Stimulated activated CD4-positive, alpha-beta T cell treated with anti-CD3 and anti-CD28 coated beads, Interleukin-4, amount 100 ng/mL, for 24 hours (primary cell): ENCODE data around the gene RBM47.
"Not testable (repeated sequence)": the region's sequence is repeated elsewhere in the genome, so short reads cannot be mapped to it uniquely, and the experiment has no call there.

Source experiments
- DNase-seq: peaks from one replicate; pipeline ENCODE4 v3.0.0-alpha.2; 2020

The RBM47 gene

DNA sequence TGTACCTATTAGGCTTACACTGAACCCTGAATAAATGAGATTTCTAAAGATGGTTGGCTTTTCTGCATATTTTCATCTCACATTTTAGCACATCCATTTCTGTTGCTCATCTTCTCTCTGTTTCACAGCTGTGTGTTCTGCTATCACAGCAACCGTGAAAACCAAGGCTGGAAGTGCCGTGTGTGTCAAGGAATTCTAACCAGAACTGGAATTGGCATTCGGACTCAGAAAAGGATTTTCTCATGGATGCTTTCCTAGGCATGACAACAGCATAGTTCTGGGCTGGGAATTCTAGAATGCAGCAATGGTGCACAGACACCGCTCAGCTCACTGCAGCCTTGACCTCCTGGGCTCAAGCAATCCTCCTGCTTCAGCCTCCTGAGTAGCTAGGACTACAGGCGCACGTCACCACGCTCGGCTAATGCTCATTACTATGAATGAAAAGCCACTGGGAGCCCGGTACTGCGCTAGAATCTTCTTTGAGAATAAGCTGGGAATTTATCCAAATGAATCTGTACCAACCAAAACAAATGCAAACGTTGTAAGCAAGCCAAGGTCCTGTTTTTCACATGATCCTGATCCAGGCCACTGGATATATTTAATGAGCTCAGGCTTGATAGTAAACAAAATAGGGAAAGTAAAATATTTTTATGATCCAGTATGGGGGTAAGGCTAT, 105.2 kb downstream of the RBM47 start:
- DNase-seq, result no peak

DNA sequence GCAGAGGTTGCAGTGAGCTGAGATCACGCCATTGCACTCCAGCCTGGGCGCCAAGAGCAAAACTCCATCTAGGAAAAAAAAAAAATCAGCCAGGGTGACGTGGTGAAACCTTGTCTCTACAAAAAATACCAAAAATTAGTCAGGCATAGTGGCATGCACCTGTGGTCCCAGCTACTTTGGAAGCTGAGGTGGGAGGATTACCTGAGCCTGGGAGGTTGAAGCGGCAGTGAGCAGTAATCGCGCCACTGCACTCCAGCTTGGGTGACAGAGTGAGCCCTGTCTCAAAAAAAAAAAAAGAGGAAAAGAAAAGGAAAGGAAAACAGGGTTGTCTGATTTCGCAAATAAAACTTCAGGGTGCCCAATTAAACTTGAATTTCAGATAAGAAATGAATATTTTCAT, 106.1 kb downstream of the RBM47 start:
- DNase-seq, result no peak

DNA sequence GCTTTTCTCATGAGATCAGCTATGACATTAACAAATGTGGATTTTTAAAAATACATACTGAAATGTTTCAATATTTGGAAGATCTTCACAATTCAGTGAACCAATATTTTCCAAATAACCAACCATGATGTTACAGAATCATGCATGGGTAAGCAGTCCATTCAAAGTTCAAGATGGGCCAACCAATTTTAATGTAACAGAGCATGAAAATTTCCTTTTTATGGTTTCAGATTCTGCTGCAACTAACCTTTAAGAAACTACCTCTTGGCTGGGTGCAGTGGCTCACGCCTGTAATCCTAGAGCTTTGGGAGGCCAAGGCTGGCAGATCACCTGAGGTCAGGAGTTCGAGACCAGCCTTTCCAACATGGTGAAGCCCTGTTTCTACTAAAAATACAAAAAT, 107.7 kb downstream of the RBM47 start:
- DNase-seq, result no peak

DNA sequence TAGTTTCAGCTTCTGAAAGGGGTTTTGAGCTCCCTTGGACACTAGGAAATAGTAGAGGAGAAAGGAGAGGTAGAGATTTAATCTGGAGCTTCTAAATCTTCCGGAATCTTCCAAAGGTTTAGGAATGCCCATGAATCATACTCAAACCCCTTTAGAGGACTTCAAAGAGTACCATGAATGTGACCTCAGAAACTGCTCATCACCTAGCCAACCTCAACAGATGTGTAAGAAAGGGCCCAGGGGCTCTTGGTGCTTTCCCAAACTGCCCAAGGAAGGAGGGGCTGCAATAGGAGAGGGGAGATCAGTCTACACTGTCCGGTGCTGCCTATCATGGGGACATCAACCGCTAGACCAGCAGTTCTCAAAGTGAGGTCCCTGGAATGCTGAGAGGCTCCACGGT, 109.1 kb downstream of the RBM47 start:
- no peak for DNase-seq

DNA sequence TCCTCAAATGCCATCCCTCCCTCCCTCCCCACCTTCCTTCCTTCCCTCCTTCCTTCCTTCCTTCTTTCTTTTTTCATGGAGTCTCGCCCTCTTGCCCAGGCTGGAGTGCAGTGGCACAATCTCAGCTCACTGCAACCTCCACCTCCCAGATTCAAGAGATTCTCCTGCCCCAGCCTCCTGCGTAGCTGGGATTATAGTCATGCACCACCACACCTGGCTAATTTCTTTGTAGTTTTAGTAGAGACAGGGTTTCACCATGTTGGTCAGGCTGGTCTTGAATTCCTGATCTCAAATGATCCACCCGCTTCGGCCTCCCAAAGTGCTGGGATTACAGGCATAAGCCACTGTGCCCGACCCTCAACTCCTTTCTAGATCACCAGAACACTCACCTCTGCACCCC, 112.6 kb downstream of the RBM47 start:
- DNase-seq, result not testable (repeated sequence)

DNA sequence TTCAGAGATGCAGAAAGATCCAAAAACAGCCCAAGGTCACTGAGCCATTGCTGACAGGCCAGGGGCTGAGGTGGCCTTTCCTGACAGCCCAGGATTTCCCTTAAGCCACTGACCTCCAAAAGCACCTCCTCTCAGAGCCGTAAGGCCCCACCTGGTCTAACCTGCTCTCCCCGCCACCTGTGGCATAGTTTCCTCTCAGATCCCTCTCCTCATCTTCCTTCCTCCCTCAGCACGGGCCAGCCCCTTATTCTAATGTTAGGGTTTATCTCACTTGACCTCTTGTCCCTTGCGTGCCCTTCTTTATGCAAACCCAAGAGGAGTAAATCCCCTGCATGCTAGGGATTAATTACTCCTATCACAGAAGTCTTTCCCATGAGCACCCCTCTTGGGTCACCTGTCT, 113.0 kb downstream of the RBM47 start:
- DNase-seq, result no peak

DNA sequence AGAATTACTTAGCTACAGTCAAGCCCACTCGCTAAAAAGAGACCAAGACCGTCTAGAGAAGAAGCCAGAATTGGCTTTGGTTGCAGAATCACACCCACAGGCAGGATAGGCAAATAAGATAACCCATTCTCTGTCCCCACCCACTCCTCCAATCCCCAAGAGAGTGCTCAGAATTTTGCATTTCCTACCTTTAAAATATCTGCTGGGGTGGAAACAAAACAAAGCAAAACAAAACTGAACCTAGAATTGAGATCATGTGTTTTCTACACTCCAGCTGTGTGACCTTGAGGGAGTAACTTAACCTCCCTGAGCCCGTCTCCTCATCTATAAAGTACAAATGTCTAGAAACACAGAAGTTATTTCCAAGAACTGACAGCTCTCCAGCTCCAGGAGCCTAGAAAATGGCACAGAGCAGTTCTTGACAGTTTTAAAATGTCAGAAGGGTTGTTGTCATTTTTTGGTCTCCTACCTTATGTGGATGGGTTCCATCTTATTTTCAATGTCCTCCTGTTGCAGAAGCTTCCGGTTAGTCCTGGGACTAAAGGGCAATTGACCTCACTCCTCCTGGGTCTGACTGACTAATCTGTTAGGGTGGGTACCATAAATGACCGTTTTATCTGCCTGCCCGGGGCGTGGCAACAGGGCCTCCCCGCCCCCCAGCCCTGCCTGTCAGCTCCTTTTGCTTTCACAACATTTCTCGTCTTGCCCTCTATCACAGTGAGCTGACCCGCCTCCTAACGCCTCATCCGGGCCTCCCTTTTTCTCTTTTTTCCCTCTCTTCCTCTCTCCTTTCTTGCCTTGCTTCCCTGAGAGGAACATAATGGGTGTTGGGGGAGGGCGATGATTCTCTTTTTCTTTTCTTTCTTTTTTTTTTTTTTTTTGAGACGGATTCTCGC, 114.0 kb downstream of the RBM47 start:
- DNase-seq, result peak; percentile 23

DNA sequence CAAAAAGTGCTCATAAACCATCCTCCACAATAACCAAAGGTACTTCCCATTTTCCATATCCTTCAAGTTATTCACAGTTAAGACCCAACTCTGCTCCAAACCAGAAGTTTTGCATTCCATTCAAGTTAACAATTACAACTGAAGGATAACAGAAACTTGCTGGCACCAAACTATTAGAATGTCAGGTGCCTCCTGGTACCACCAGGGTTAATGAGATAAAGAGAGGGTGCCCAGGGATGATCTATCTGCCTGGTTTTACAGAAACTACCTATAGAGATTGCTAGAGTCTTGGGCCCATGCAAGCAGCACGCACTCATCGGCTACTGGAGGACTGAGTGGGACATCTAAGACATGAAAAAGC, 114.6 kb downstream of the RBM47 start:
- DNase-seq, result no peak

DNA sequence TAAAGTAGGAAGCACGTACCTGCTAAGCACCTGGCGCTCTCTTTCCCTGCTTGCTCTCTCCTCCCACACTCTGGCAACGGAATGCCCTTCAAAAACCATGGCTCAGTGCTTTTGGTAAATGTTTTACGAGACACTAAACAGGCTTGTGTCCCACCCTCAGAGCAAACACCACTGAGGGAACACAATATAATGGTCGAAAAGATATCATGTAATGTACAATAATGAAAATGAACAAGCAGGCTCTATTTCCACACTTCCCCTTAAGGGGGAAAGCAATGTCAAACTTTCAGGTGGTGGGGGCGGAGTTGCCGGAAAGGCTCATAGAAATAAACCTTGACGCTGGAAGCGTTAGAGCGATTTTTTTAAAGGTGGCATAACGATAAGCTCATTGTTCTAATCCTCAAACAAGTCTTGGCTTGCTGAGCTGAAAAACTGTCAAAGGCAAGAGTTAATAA, 115.1 kb downstream of the RBM47 start:
- DNase-seq, result no peak

DNA sequence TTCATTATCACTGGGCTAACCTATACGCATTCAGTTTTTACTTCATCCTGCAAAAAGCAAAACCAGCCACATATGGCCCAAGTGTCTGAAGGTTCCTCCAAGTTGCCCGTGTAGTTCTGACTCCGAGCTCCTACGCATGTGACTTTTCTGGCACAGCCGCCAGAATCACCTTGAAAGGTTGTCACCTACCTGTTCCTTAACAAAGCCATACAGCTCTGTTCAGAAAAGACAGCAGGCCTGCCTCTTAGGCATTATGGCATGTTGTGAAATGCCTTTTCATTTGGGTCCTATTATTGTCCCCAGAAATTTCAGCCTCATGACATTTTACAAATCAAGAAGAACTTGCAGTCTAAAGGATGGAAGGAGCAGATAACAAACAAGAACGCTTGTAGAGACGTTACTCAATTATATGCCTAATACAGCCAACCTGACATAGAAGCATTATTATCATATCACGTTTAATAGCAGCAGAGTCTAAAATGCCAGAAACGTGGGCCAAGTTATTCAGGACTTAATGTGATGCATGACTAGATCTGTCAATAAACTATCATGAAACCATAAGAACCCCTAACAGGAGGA, 118.5 kb downstream of the RBM47 start:
- no peak for DNase-seq

DNA sequence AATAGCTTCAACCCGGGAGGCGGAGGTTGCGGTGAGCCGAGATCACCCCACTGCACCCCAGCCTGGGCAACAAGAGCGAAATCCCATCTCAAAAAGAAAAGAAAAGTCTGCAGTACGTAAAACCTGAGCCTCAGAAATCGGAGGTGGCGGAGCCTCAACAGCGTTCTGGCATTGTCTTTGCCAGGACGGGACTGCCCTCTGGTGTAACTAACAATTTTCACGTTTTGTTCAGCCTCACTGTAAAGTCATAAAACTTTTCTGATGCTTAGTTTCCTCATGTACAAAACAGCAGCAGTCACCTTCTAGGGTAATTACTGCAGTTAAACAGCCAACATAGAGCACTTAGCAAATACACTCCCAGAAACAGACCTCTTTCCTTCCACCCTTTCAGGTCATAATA, 121.7 kb downstream of the RBM47 start:
- no peak for DNase-seq

DNA sequence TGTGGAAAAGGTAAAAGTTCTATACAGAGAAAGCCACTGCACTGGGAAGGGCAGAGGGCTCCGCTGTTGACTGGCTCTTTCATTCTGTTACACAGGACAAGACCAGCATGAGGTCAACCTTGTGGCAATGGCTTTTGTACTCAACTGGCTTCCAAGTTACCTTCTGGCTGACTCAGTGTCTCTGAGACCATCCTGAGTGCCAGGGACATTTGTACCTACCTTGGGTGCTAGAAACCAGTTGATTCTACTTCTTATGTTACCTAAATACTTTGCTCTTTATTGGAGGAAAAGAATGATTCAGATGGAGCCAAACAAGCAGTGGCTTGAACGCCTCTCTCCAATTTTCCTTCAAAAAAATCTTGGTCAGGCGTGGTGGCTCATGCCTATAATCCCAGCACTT, 123.2 kb downstream of the RBM47 start:
- DNase-seq, result no peak

DNA sequence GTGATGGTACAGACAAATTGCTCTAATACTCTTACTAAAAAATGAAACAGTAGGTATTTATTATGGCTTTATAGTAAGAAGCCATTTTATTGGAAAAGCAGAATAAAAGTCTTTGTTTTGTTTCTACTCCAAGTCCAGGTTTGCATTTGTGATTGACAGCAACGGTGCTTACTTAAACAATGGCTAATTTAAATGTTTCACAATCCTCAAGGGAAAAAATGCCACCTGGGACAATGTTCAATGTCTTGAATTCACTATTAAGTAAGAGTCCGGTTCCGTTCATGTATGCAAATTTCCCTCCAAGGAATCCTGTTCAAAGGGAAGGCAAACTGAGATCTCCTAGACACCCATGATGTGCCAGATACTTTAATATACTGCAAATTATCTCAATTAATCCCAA, 123.6 kb downstream of the RBM47 start:
- no peak for DNase-seq

DNA sequence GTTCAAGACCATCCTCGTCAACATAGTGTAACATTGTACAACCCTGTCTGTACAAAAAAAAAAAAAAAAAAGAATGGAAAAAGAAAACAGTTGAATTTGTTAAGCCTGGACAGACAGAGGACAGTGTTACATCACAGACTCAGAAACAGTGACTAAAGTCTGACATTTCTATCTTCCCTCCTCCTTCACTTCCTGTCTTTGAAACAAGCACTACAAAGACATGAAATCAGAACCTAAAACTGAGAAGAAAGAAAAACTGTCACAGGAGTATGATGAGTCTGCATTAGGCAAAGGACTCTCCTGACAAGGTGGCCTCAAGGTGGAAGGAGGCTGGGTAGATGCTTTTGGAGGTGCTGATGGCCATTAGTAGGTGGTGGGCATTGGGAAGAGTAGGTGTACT, 126.7 kb downstream of the RBM47 start:
- DNase-seq, result no peak

DNA sequence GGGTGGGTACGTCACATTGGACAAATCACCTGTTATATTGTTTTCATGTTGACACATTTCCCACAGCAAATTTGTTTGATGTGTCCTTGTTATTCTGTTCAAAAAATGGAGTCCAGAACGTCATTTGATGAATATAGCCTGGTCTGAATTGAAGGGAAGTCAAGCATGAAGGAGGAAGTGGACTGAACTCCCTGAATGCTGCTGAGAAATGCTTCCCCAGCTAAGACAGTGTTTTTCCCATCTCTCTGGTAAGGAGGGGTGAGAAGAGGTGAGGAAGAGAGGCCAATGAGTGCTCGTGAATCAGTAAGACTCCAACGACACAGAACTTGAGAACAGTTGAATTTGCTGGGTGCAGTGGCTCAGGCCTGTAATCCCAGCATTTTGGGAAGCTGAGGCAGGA, 127.4 kb downstream of the RBM47 start:
- DNase-seq, result no peak

DNA sequence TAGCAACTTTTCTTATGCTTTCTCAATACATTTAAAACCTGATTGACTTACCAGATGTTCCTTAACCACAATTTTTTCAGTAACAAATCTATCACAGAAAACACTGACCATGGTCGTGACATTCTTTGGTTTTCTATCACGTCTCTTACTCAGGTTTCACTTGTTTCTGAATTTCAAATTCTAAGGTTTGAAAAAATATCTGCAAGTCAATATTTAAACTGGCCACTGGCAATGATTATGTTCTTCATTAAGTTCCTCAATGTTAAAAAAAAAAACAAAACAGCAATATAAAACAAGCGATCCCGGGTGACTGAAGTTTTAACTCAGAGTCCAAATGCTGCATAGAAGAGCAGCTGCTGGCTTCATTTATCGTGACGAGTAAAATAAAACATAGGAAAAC, 128.9 kb downstream of the RBM47 start:
- no peak for DNase-seq

DNA sequence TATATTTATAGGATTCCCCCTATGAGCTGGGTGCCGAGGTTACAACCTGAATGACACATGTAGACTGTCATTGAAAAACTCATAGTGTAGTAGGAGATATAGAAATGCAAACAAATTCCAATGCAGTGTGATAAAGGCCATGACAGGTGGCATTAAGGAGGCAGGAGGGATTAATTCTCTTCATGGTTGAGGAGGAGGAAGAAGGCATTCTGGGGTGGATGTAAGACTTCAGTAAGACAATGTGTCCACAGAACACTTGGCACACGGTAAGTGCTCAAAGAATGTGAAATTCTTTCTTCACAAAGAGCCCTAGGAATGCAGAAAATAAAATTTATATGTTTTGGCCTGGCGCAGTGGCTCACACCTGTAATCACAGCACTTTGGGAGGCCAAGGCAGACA, 136.5 kb downstream of the RBM47 start:
- no peak for DNase-seq

DNA sequence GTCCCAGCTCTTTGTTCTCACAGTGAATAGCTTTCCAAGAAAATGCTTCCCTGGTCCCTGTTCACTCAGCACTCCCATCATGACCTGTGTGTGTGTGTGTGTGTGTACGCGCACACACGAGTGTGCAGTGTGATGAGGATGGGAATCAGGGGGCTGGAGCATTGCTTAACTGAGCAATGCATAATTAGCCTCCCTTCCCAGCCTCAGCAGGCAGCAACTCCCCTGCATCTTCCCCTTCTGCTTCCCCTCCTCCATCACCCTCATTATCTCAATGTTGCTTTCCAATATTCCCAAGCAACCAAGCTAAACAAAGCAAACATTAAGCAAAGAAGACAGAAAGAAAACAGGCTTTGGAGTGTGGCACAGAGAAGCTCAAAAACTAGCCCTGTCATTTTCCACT, 137.0 kb downstream of the RBM47 start:
- no peak for DNase-seq

DNA sequence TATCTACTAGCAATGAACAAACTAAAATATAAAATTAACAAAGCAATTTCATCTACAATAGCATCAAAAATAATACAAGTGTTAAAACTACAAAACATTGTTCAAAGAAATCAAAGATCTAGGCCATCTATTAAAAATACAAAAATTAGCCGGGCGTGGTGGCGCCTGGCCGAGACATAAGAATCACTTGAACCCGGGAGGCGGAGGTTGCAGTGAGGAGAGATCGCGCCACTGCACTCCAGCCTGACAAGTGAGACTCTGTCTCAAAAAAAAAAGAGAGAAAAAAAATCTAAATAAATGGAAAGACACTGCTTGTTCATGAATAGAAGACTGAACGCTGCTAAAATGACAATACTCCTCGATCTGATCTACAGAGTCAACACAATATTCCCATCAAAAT, 139.2 kb downstream of the RBM47 start:
- no peak for DNase-seq

DNA sequence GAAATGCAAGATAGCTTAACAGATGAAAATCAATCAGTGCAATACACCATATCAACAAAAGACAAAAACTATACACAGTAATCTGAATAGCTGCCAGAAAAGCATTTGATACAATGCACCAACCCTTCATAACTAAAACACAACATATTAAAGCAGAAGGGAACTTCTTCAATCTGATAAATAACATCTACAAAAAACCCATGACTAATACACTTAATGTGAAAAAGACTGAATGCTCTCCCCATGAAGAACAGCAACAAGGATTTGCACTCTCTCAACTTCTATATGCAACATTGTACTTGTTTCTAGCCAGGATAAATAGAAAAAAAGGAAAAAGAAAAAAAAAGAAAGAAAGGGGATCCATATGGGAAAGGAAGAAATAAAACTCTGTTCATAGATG, 139.7 kb downstream of the RBM47 start:
- no peak for DNase-seq

DNA sequence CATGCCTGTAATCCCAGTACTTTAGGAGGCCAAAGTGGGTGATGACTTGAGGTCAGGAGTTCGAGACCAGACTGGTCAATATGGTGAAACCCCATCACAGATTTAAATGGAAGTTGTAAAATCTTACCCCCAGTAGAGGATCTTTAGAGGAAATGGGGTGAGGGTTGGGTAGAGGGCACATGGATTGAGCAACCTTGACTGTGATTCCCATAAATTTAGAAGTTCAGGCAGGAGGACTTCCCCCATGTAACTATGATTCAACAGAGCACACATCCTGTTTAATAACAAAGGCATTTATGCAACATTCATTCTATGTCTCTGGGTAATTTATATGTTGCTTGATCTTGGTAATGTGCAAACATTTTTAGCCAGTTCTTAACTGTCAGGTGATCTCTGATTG, 143.1 kb downstream of the RBM47 start:
- DNase-seq, result no peak

DNA sequence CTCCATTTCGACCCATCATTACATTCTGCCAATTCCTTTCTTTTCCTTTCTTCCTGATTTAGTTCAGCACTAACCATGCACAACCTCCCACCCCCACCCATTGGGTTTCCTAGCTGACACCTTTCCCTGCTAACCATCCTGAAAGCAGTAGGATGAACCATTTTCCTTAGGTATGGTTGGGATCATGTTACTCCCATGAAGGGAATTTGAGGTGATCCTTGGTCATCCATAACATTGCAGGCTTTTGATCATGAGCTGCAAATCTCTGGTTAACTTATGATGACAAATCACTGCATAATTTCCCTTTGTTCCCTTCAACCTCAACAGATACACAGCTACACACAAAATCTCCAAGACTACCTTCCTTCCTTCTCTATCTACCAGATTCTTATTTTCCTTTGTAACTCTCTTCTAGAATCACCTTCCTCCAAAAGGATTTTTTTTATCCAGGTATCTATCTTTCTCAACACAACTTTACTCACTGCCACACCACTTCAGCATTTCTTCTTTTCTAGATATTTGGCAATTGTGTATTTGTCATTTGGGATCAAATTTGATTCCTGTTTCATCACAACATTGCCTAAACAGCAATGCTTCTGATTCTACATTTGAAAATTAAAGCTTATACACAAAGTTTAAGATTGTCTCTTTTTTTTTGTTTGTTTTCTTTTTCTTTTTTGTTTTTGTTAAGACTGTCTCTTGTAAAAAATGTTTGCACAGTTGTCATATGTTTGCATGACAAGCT, 145.1 kb downstream of the RBM47 start:
- no peak for DNase-seq

DNA sequence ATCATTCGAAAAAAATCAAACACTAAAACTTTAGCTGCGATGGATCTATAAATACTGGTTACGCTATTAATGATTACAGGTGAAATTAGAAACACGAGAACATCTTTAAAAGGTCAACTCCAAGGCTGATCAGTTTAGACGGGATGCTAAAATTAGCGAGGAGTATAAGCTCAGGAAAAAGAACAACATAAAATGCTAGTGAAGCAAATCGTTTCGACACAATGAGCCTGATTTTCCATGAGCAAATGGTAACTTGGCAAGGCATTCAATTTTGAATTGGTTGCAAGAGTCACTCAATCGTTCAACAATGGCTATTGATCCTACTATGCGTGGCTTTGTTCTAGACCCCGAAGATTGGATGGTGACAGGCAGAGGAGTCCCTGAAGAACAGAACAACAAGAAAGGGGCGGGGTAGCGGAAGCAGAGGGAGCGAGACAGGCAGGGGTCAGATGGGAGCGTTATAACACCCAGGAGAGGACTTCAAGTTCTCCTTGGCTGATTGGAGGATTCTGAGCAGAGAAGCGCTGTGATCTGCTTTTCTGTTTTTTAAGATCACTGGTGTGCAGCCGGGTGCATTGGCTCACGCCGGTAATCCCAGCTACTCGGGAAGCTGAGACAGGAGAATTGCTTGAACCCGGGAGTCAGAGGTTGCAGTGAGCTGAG, 146.5 kb downstream of the RBM47 start:
- no peak for DNase-seq
